ENCODE data around the gene PRKCD. TPM values are rescaled to one million over a fixed set of nuclear protein-coding genes. Genes with fewer than 3 reads are reported as not detected.
A peak's percentile ranks its signal among the peaks of the same experiment; 100 is the strongest.

Gene PRKCD
- total RNA-seq, 1 donor, result 2.2 TPM

GRCh38 chr3:53222183-53222901 lies 61.3 kb downstream of the PRKCD start:
- no peaks in the 10 kb centered on the region for H3K79me2 ChIP-seq (ENCODE audit: insufficient read depth, low read length)
- H4K20me1 ChIP-seq (ENCODE audit: insufficient read depth, low read length), result peaks cover 3% of the 10 kb centered on the region
- peak; percentile 74 for DNase-seq (ENCODE audit: insufficient read length, low spot score, missing footprints)
- no peaks in the 10 kb centered on the region for H3K9me3 ChIP-seq (ENCODE audit: low read depth, low read length)
- no peak overlapping the region for H3K4me3 ChIP-seq (ENCODE audit: insufficient read depth, low read length)
- no peak for TF ChIP-seq CTCF (IDR thresholded peaks at IDR 0.05; ENCODE audit: extremely low read depth, low read depth, low read length)
- no peaks in the 10 kb centered on the region for H3K27me3 ChIP-seq (ENCODE audit: insufficient read depth, low read length)
- no peak overlapping the region for H2AFZ ChIP-seq (ENCODE audit: low read length)
- no peak overlapping the region for H3K27ac ChIP-seq (ENCODE audit: low read depth, low read length)
- no peaks in the 10 kb centered on the region for H3K4me1 ChIP-seq (ENCODE audit: insufficient read depth, low read length)
- no peak overlapping the region for H3K4me2 ChIP-seq (ENCODE audit: insufficient read depth, low read length)
- peaks cover 53% of the 10 kb centered on the region for H3K36me3 ChIP-seq (ENCODE audit: insufficient read depth, low read length)

GRCh38 chr3:53223025-53223424 lies 62.0 kb downstream of the PRKCD start:
- no peaks in the 10 kb centered on the region for H3K27me3 ChIP-seq (ENCODE audit: insufficient read depth, low read length)
- no peaks in the 10 kb centered on the region for H3K79me2 ChIP-seq (ENCODE audit: insufficient read depth, low read length)
- no peak for TF ChIP-seq CTCF (IDR thresholded peaks at IDR 0.05; ENCODE audit: extremely low read depth, low read depth, low read length)
- peak; percentile 37 for DNase-seq (ENCODE audit: insufficient read length, low spot score, missing footprints)
- H3K36me3 ChIP-seq (ENCODE audit: insufficient read depth, low read length), result peaks cover 60% of the 10 kb centered on the region
- no peak overlapping the region for H2AFZ ChIP-seq (ENCODE audit: low read length)
- no peak overlapping the region for H3K4me3 ChIP-seq (ENCODE audit: insufficient read depth, low read length)
- no peak overlapping the region for H3K4me2 ChIP-seq (ENCODE audit: insufficient read depth, low read length)
- no peak overlapping the region for H3K27ac ChIP-seq (ENCODE audit: low read depth, low read length)
- H3K4me1 ChIP-seq (ENCODE audit: insufficient read depth, low read length), result no peaks in the 10 kb centered on the region
- peaks cover 8% of the 10 kb centered on the region for H4K20me1 ChIP-seq (ENCODE audit: insufficient read depth, low read length)
- H3K9me3 ChIP-seq (ENCODE audit: low read depth, low read length), result no peaks in the 10 kb centered on the region

GRCh38 chr3:53223541-53223966 lies 62.5 kb downstream of the PRKCD start:
- Histone ChIP-seq H4K20me1 (ENCODE audit: insufficient read depth, low read length) (peaks cover 8% of the 10 kb centered on the region), H3K27ac (ENCODE audit: low read depth, low read length) (no peak overlapping the region), H3K4me2 (ENCODE audit: insufficient read depth, low read length) (no peak overlapping the region), H3K4me1 (ENCODE audit: insufficient read depth, low read length) (no peaks in the 10 kb centered on the region), H3K27me3 (ENCODE audit: insufficient read depth, low read length) (no peaks in the 10 kb centered on the region), H3K36me3 (ENCODE audit: insufficient read depth, low read length) (peaks cover 65% of the 10 kb centered on the region), H3K4me3 (ENCODE audit: insufficient read depth, low read length) (no peak overlapping the region), H3K9me3 (ENCODE audit: low read depth, low read length) (no peaks in the 10 kb centered on the region), H3K79me2 (ENCODE audit: insufficient read depth, low read length) (no peaks in the 10 kb centered on the region), H2AFZ (ENCODE audit: low read length) (no peak overlapping the region)
- DNase-seq (ENCODE audit: insufficient read length, low spot score, missing footprints), result peak; percentile 44
- TF ChIP-seq CTCF (IDR thresholded peaks at IDR 0.05; ENCODE audit: extremely low read depth, low read depth, low read length), result no peak

GRCh38 chr3:53224026-53224425 lies 63.0 kb downstream of the PRKCD start:
- no peak overlapping the region for H3K4me3 ChIP-seq (ENCODE audit: insufficient read depth, low read length)
- no peaks in the 10 kb centered on the region for H3K9me3 ChIP-seq (ENCODE audit: low read depth, low read length)
- peaks cover 8% of the 10 kb centered on the region for H4K20me1 ChIP-seq (ENCODE audit: insufficient read depth, low read length)
- no peak overlapping the region for H3K4me2 ChIP-seq (ENCODE audit: insufficient read depth, low read length)
- no peaks in the 10 kb centered on the region for H3K27me3 ChIP-seq (ENCODE audit: insufficient read depth, low read length)
- H2AFZ ChIP-seq (ENCODE audit: low read length), result no peak overlapping the region
- TF ChIP-seq CTCF (IDR thresholded peaks at IDR 0.05; ENCODE audit: extremely low read depth, low read depth, low read length), result no peak
- no peaks in the 10 kb centered on the region for H3K79me2 ChIP-seq (ENCODE audit: insufficient read depth, low read length)
- H3K36me3 ChIP-seq (ENCODE audit: insufficient read depth, low read length), result peaks cover 70% of the 10 kb centered on the region
- no peaks in the 10 kb centered on the region for H3K4me1 ChIP-seq (ENCODE audit: insufficient read depth, low read length)
- H3K27ac ChIP-seq (ENCODE audit: low read depth, low read length), result no peak overlapping the region
- peak; percentile 69 for DNase-seq (ENCODE audit: insufficient read length, low spot score, missing footprints)
